Epithelial cell of esophagus (primary cell): Measurements from ENCODE around the gene AKAP7.
"Not testable (repeated sequence)": the region's sequence is repeated elsewhere in the genome, so short reads cannot be mapped to it uniquely, and the experiment has no call there.

Source experiments
- DNase-seq: peaks from one replicate; pipeline ENCODE4 v3.0.0; 2010; ENCODE audit warnings: low read depth
- H3K4me3 ChIP-seq: 2 replicates; pipeline ENCODE4 v1.5.1; 2011; ENCODE audit warnings: mild to moderate bottlenecking, low read length, control low read depth
- TF ChIP-seq, protein P1 (sequence below): IDR thresholded peaks from 2 replicates; pipeline ENCODE4 v1.5.1; 2011; ENCODE audit warnings: low read depth, mild to moderate bottlenecking, low read length, control low read depth, inconsistent platforms; ENCODE audit not compliant: insufficient read depth; ENCODE audit errors: missing control alignments

The AKAP7 gene

DNA sequence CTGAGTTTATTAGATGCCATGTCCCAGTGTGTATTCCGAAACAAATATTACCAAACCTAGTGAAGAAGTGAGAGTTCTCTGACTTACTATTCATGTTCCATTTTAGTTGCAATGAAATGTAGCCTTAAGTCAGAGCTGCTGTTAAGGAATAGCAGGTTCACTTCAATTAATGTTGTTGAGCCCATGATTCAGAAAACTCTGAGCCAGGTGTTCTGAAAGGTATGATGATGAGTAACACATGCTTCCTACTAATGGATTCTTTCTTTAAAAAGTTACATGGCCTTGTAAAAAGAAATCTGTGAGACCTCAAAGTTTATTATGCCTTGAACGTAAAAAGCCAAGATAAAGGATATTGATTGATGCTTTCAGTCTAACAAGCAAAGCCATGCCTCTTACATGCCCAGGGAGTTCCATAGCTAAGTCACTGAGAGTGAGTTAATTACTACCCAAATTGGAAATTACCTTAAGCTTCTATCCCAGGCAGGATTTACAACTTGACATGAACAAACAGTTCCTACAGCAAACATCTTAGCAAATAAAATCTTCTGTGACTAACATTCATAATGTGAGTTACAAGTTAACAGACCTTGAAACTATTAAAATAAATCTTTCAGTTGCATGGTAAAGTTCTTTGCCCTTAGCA is 122.9 kb downstream of the AKAP7 start:
- DNase-seq = peak; percentile 66
- H3K4me3 ChIP-seq = no peak overlapping the region
- TF ChIP-seq, protein P1, sequence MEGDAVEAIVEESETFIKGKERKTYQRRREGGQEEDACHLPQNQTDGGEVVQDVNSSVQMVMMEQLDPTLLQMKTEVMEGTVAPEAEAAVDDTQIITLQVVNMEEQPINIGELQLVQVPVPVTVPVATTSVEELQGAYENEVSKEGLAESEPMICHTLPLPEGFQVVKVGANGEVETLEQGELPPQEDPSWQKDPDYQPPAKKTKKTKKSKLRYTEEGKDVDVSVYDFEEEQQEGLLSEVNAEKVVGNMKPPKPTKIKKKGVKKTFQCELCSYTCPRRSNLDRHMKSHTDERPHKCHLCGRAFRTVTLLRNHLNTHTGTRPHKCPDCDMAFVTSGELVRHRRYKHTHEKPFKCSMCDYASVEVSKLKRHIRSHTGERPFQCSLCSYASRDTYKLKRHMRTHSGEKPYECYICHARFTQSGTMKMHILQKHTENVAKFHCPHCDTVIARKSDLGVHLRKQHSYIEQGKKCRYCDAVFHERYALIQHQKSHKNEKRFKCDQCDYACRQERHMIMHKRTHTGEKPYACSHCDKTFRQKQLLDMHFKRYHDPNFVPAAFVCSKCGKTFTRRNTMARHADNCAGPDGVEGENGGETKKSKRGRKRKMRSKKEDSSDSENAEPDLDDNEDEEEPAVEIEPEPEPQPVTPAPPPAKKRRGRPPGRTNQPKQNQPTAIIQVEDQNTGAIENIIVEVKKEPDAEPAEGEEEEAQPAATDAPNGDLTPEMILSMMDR = no peak

DNA sequence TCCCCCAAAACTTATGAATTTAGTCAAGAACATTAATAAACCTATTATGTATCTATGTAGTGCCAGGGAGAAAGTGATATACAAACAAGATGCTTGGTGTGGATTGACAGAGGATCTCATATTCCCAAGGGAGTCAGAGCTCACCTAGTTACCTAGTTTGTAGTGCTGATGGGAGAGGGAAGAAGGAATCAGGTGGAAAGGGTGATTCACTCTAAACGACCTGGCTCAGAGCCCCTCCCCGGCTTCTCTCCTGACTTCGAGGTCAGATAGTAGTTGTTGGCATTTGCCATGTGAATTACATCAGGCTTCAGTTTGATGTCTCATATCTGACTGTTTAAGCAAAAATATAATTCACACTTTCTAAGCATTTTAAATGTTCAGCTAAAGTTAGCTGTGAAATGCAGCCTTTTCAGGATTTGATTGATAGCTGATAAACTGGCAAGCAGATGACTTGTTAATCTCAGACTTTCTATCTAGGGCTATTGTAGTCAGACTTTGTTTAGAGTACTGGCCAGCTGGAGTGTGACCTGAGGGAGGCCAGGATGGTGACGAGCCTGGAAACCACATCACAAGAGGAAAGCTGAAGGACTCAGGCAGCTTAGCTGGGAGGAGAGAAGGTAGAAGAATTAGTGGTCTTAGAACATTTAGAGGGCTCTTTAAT is 123.7 kb downstream of the AKAP7 start:
- H3K4me3 ChIP-seq = no peak overlapping the region
- TF ChIP-seq, protein P1 = no peak
- peak; percentile 58 for DNase-seq

DNA sequence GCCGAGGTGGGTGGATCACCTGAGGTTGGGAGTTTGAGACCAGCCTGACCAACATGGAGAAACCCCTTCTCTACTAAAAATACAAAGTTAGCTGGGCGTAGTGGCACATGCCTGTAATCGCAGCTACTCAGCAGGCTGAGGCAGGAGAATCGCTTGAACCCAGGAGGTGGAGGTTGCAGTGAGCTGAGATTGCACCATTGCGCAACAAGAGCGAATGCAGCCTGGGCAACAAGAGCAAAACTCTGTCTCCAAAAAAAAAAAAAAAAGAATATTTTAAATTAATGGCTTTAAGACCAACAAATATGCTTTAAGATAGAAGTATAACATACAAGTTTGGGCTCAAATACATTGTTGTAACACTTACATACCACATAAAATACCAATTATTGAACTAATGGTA is 125.7 kb downstream of the AKAP7 start:
- not testable (repeated sequence) for DNase-seq, H3K4me3 ChIP-seq

DNA sequence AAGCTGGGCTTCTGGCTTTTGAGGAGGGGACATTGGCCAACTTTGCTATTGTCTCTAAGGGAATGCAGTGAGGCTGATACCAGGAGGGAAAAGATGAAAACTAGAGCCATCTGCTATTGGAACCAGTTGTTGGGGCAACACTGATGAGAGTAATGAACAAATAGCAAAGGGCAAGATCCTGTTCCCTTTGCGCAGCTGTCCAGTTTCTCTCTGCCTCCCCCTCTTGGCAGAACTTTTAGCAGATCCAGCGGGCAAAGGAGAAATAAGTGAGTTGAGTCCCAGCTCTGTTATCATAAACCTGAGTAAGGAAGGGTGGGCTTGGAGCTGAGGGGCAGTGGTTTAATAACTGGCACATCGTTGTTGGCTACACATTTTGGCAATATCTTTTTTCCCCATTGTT is 126.8 kb downstream of the AKAP7 start:
- DNase-seq = no peak
- TF ChIP-seq, protein P1 = no peak
- no peak overlapping the region for H3K4me3 ChIP-seq

DNA sequence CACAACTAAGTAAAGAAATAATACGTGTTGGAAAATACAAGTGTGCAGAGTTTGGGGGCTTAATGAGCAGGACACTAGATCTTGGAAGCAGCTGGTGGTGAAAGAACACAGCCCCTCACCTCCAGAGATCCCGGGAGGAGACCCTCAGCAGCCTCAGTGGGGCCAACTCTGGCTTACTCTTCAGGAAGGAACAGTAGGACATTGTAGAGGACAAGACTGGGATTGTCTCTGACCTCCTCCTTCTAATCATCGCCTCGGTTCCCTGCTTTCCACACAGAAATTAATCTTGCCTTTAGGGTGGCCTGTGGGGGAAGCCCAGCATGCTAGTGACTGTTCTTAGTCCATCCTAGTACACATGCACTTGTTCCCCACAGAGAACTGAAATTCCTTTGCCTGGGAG is 130.7 kb downstream of the AKAP7 start:
- no peak for DNase-seq
- H3K4me3 ChIP-seq = no peak overlapping the region
- TF ChIP-seq, protein P1 = no peak

DNA sequence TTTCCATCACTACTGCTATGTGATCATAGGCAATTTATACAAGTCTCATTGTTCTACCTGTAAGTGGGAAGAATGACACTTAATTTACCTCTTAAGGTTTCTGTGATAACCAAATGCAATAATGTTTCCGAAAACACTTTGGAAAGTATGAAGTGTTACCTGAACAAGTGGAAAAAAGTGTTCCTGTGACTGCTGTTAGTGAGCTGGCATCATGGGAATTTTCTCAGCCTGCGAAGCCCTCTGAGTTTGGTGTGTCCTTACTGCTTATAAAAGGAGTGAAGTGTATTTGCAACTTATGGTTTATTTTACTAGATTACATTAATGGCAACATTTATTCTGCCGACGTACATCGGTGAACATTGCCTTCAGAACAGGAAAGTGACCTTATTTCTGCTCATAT is 133.0 kb downstream of the AKAP7 start:
- no peak for DNase-seq
- TF ChIP-seq, protein P1 = no peak

DNA sequence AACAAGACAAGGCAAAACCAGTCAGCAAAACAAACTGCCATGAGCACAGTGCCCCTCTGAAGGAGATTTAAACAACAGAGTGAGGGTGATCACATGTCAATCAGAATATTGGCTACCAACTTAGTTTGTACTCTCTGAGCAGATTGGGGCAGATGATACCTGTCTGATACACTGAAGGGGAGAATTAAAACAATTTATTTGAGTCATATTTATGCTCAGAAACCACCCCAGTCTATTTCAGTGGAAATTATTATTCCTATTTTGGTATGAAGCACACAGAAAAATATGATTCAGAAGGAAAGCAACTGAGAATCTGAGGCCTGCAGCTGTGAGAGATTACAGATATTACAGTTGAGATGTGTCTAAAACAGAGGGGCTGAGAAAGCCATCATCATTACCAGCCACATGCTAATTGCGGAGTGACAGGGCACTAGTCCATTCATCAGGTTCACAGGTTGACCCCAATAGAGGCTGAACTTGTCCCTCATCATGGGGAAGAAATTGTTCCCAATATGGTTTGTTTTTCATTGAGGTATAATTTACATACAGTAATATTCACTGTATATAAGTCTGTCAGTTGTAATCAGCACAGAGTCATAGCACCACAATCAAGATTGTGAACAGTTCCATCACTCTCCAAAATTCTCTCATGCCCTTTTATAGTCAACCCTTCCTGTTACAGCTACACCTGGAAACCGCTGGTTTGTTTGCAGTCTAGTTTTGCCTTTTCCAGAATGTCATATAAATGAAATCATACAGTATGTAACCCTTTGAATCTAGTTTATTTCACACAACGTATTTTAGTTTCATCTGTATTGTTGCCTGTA is 134.5 kb downstream of the AKAP7 start:
- no peak overlapping the region for H3K4me3 ChIP-seq
- TF ChIP-seq, protein P1 = no peak

More for the DNA sequence above, 133.0 kb downstream of the AKAP7 start:
- H3K4me3 ChIP-seq = no peak overlapping the region

More for the DNA sequence above, 134.5 kb downstream of the AKAP7 start:
- DNase-seq = no peak
